ENCODE results near the gene RASA3. TPM values are rescaled to one million over a fixed set of nuclear protein-coding genes. Genes with fewer than 3 reads are reported as not detected.

Gene RASA3
- total RNA-seq, 2 donors from 2014 or later: 6.3 to 12.0 TPM

DNA sequence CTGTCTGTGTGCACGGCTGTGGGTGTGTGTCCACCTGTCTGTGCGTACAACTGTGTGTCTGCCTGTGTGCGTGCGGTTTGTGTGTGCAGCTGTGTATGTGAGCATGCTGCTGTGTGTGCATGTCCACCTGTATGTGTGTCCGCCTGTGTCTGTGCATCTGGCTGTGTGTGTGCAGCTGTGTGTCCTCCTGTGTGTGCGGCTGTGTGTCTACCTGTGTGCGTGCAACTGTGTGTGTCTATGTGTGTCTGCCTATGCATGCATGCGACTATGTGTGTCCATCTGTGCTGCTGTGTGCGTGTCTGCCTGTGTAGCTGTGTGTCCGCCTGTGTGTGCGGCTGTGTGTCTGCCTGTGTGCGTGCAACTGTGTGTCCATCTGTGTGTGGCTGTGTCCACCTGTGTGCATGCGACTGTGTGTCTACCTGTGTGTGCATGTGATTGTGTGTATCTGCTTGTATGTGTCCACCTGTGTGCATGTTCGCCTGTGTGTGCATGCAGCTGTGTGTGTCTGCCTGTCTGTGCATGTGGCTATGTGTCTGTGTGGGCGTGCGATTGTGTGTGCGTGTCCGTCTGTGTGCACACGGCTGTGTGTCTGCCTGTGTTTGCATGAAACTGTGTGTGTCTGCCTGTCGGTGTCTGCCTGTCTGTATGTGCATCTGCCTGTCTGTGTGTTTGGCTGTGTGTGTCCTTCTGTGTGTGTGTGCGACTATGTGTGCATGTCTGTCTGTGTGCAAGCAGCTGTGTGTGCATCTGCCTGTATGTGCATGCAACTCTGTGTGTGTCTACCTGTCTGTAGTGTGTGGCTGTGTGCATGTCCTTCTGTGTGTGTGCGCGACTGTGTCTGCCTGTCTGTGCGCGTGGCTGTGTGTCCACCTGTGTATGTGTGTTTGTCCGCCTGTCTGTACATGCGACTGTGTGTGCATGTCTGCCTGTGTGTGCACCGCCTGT, 101.5 kb downstream of the RASA3 start:
- H3K27ac ChIP-seq (ENCODE audit: low read depth, low read length): no peak overlapping the region
- TF ChIP-seq, protein P1, sequence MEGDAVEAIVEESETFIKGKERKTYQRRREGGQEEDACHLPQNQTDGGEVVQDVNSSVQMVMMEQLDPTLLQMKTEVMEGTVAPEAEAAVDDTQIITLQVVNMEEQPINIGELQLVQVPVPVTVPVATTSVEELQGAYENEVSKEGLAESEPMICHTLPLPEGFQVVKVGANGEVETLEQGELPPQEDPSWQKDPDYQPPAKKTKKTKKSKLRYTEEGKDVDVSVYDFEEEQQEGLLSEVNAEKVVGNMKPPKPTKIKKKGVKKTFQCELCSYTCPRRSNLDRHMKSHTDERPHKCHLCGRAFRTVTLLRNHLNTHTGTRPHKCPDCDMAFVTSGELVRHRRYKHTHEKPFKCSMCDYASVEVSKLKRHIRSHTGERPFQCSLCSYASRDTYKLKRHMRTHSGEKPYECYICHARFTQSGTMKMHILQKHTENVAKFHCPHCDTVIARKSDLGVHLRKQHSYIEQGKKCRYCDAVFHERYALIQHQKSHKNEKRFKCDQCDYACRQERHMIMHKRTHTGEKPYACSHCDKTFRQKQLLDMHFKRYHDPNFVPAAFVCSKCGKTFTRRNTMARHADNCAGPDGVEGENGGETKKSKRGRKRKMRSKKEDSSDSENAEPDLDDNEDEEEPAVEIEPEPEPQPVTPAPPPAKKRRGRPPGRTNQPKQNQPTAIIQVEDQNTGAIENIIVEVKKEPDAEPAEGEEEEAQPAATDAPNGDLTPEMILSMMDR (conservative IDR thresholded peaks at IDR 0.05): no peak
- no peak for DNase-seq
- H3K4me3 ChIP-seq (ENCODE audit: low read length): no peak overlapping the region
- H3K36me3 ChIP-seq (ENCODE audit: control insufficient read depth, insufficient read depth, low read length): no peaks in the 10 kb centered on the region
- H3K4me1 ChIP-seq (ENCODE audit: control insufficient read depth, insufficient read depth, low read length): peaks cover 5% of the 10 kb centered on the region
- H3K9me3 ChIP-seq (ENCODE audit: control insufficient read depth, low read length): no peaks in the 10 kb centered on the region
- no peaks in the 10 kb centered on the region for H3K27me3 ChIP-seq (ENCODE audit: control insufficient read depth, insufficient read depth, low read length, poor library complexity, severe bottlenecking)
- H3K27ac Mint-ChIP-seq: no peak overlapping the region
- peaks cover 5% of the 10 kb centered on the region for H3K27me3 Mint-ChIP-seq (ENCODE audit: insufficient read depth)
- peaks cover 13% of the 10 kb centered on the region for H3K36me3 Mint-ChIP-seq (ENCODE audit: low read depth)
- no peak overlapping the region for H3K9ac ChIP-seq (ENCODE audit: extremely low read depth, low read length, poor library complexity, severe bottlenecking)
- peaks cover 4% of the 10 kb centered on the region for H3K4me1 Mint-ChIP-seq
- WGBS, 2 experiments (ENCODE audit: insufficient coverage in 1 of 2, insufficient read length in 1 of 2): 92 to 95% methylated on average over 24 to 28 of the region's 28 CpGs
- H3K9me3 Mint-ChIP-seq: peaks cover 5% of the 10 kb centered on the region
- no peak overlapping the region for H3K4me3 Mint-ChIP-seq

- H3K4me1 Mint-ChIP-seq: peaks cover 8% of the 10 kb centered on the region
- no peaks in the 10 kb centered on the region for H3K9me3 ChIP-seq (ENCODE audit: control insufficient read depth, low read length)
- TF ChIP-seq, protein P1 (conservative IDR thresholded peaks at IDR 0.05): peak; percentile 21
- no peak overlapping the region for H3K9ac ChIP-seq (ENCODE audit: extremely low read depth, low read length, poor library complexity, severe bottlenecking)
- no peak overlapping the region for H3K27ac Mint-ChIP-seq
- H3K27ac ChIP-seq (ENCODE audit: low read depth, low read length): peak overlapping the region; percentile 0
- H3K4me1 ChIP-seq (ENCODE audit: control insufficient read depth, insufficient read depth, low read length): peaks cover 10% of the 10 kb centered on the region
- peaks cover 5% of the 10 kb centered on the region for H3K27me3 Mint-ChIP-seq (ENCODE audit: insufficient read depth)
- peaks cover 5% of the 10 kb centered on the region for H3K9me3 Mint-ChIP-seq
- peaks cover 13% of the 10 kb centered on the region for H3K36me3 Mint-ChIP-seq (ENCODE audit: low read depth)
- H3K4me3 ChIP-seq (ENCODE audit: low read length): no peak overlapping the region
- 90 to 91% methylated on average over 23 of the region's 23 CpGs for WGBS, 2 experiments (ENCODE audit: insufficient coverage in 1 of 2, insufficient read length in 1 of 2)
- no peak overlapping the region for H3K4me3 Mint-ChIP-seq
- no peak for DNase-seq
- no peaks in the 10 kb centered on the region for H3K27me3 ChIP-seq (ENCODE audit: control insufficient read depth, insufficient read depth, low read length, poor library complexity, severe bottlenecking)
- H3K36me3 ChIP-seq (ENCODE audit: control insufficient read depth, insufficient read depth, low read length): no peaks in the 10 kb centered on the region
These were observed 102.4 kb downstream of the RASA3 start for GRCh38 chr13:114029866-114030625.

DNA sequence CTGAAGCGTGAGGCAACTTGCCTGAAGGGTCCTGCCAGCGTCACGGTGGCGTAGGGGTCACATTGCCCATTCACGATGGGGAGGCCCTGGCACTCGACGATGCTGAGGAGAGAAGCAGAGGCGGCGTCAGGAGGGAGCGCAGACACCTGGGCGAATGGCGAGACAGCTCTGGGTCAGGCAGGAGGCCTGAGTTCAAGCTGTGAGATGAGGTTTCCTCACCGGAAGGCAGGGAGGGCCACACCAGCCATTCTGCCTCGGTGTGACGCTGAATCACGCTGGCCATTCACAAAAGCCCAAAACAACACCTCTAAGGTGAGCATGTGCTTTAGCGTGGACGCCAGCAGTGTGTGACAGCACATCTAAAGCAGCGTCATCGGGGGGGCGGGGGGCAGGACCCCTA, 104.6 kb downstream of the RASA3 start:
- no peaks in the 10 kb centered on the region for H3K36me3 ChIP-seq (ENCODE audit: control insufficient read depth, insufficient read depth, low read length)
- H3K4me3 ChIP-seq (ENCODE audit: low read length): no peak overlapping the region
- H3K9ac ChIP-seq (ENCODE audit: extremely low read depth, low read length, poor library complexity, severe bottlenecking): no peak overlapping the region
- H3K27me3 ChIP-seq (ENCODE audit: control insufficient read depth, insufficient read depth, low read length, poor library complexity, severe bottlenecking): no peaks in the 10 kb centered on the region
- Mint-ChIP-seq H3K27me3 (ENCODE audit: insufficient read depth) (peaks cover 5% of the 10 kb centered on the region), H3K27ac (no peak overlapping the region), H3K4me1 (peaks cover 8% of the 10 kb centered on the region), H3K4me3 (no peak overlapping the region), H3K36me3 (ENCODE audit: low read depth) (peaks cover 13% of the 10 kb centered on the region), H3K9me3 (peaks cover 5% of the 10 kb centered on the region)
- 94% methylated on average over 18 to 21 of the region's 21 CpGs for WGBS, 2 experiments (ENCODE audit: insufficient coverage in 1 of 2, insufficient read length in 1 of 2)
- TF ChIP-seq, protein P1 (conservative IDR thresholded peaks at IDR 0.05): no peak
- no peak for DNase-seq
- no peaks in the 10 kb centered on the region for H3K9me3 ChIP-seq (ENCODE audit: control insufficient read depth, low read length)
- H3K4me1 ChIP-seq (ENCODE audit: control insufficient read depth, insufficient read depth, low read length): peaks cover 10% of the 10 kb centered on the region
- H3K27ac ChIP-seq (ENCODE audit: low read depth, low read length): no peak overlapping the region
